ENCODE results near the gene OPCML.

The OPCML gene

DNA sequence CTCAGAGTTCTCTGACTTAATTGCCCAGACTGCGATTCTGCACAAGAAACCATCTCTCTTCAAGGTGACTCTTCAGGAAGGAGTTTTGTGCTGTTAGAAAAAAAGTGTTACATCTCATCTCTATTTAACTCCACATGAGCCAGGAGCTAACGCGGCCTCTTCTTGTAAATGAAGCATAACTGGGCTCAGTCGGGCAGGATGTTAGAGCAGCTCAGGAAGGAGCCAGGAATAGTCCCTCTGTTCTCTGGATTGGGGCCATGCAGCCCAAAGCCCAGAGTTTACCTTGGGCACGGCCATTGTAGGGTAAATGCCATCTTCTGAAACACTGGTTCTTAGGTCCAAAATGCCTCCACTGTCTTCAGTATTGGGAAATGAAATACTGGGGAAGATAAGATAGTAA is 760.6 kb downstream of the OPCML start:
- no peak for DNase-seq

DNA sequence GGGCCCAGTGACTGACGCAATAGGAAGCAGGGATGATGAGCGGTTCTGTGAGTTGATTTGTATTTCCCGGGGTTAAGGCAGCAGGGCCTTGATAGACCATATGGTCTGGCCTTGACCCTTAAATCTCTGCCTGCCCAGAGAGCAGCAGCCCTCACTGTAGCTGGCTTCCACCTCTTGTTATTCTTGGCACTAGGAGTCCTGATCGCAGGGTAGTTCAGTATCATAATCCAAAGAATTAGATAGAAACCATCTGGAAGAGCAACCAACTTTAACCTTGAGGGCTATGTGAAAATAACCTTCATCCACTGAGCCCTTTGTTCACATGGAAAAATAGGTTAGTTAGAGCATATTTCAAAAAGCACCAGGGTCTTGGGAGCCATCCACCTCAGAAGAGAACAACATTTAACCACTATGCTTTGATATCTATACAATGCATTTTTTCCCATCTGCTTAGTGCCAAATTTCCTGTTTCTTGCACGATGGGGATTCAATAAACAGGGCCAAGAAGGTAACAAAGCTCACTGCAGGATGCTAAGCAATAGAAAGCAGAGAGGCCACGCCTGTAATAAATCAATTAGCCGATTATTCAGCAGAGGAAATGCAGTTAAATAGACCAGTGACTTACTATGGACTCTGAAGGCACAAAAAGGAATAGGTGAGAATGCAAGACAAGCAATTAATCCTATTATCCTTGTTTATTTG is 761.3 kb downstream of the OPCML start:
- no peak for DNase-seq

DNA sequence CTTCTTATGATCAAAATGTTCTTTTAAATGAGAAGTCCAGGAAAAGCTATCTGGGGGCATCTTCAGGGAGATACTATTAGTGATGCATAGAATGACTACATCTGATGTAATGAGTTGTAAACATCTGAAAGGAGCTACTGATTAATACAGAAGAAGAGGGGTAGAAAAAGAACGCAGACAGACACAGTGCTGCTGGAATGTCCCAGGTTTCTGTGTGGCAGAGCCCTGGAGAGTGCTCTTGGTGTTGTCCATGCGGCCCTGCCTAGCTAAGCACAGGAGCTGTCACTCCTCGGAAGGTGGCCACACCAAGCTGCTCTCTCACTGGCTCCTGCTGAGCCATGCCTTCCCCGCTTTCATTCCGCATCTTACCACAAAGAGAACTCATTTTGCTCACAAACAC is 768.8 kb downstream of the OPCML start:
- no peak for DNase-seq

DNA sequence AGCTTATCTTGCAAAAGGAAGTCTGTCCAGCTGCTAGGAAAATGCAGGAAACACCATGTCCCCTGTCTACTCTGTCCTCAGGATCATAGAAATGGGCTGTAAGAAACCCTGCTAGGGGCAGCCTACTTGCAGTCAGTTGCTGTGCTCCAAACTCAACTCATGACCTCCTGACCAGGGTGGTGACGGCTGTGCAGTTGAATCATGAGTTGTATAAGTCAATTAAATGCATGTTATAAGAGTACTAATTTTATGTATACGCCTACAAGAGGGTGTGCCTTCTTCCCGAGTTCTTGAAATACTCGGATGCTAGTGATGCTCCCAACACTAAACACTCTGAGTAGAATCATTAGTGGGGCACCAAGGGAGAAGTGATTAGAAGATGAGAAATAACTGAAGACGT is 776.4 kb downstream of the OPCML start:
- DNase-seq: no peak

DNA sequence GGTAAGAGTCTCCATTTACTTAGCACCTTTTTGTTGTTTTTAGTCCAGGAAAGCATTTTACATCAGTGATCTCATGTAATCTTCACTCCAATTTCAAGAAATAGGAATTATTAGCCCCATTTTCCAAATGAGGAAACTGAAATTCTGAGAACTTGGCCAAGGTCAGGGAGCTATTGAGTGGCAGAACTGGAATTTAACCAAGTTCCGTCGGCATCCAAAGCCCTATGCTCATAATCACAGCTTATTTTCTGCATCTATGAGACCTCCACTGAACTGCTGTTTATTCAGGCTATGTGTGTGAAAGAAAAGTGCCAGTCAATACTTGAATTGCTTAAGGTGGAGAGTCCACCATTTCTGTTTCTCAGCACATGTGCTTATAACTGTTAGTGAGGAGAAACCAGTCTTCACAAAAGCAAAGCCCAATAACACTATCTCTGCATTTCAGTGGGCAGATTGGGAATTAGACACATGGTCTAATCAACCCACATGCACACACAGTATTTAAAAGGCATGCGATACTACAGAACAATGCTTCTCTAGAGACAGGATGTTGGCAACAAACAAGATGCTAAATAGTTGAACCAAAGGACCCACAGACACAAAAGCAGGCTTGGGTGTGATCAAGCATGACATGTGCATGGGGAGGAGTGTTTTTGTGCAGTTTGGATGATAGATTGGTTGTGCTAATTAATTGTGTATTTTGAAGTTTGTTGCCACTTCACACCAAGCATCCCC is 780.6 kb downstream of the OPCML start:
- no peak for DNase-seq

DNA sequence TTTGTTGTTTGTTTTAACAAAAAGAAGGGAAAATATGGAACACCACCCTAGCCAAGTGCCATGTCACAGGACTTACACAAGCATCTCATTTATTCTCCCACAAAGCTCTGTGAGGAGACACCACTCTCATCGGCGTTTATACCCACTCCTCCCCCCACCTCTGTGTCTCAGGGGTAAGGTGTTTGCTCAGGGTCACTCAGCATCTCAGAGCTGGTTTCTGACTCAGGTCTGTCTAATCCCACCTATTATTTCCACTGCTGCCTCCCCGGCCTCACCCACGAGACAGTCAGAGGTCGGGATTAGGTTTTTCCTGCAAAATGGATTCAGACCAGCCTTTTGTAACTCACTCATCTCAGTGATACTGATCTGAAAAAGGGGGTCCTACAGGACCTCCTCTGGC is 786.0 kb downstream of the OPCML start:
- DNase-seq: no peak

DNA sequence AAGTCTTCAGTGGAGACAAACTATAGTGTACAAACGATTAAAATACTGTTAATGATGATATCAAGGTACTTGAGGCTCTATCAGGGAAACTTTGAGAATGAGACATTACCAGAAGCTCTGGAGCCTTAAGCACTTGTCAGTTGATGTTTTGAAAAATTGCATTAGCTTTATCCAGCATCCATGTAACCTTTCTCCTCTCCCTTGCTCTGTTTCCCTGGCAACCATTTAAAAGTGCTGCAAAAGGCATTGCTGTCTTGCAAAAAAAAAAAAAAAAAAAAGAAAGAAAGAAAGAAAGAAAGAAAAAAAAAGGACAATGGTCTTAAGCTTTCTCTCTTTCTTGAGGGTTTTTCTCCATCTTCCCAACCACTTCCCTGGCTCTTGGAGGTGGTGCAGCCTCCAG is 787.0 kb downstream of the OPCML start:
- DNase-seq: no peak

DNA sequence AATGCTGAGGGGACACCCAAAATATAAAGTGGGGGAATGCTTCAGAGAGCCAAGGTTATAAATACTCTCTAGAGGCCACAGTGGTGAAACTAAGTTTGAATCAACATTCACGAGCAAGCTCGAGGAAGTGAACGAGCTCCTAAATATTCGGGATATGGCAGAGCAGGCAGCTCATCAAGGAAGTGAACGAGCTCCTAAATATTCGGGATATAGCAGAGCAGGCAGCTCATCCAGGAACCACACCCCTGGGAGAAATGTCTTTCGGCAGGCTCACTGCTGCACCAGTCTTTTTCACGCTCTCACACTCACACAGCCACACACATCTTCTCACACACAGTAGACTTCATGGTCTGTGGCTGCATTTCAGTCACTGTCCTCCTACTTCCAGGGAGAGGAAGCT is 787.5 kb downstream of the OPCML start:
- DNase-seq: no peak

DNA sequence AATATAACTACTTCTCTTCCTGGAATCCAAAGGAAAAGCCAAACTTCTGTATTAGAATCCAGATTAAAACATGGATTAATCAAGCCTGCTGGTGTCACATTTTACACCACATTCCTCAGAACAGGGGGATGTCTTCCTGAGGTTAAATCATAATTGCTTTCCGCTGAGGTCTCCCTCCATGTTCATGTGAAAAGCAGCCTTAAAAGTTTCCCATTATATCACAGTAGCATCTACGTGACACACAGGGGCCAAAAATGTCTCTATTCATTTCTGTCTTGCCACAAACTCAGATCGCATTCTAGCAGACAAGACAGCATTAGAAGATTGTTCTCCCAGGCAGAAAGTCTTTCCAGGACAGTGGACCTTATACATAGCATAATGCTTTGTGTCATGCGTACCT is 788.7 kb downstream of the OPCML start:
- no peak for DNase-seq

DNA sequence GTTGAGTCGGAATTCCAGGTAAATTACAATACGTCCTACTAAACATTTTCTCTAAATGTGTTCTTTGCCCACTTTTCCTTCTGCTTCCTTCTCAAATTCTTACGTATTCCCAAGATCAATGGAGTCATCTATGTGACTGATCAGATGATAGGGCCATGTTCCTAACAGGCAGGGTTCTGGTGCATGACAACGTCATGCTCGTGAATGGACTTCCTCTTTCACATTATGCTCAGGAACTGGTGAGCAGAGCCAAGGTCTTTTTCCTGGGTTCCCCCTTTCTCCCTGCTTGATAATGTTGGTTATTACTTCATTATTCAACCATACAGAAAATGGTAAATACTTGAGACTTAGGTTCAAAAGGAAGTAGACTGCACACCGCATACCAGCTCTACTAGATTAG is 789.4 kb downstream of the OPCML start:
- no peak for DNase-seq

DNA sequence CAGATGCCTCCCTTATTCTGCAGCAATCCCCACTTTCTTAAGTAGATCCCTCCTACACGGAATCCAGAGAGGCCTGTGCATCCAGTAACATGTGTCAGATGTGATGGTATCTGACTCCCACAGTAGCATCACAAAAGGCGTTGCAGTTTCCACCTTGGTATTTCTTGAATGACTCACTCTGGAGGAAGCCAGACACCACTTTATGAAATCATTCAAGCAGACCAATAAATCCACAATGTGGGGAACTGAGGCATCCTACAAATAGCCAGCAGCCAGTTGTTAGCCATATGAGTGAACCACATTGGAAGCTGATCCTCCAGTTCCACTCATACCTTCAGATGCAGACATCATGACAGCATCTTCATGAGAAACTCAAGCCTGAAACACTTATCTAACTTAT is 798.1 kb downstream of the OPCML start:
- no peak for DNase-seq

DNA sequence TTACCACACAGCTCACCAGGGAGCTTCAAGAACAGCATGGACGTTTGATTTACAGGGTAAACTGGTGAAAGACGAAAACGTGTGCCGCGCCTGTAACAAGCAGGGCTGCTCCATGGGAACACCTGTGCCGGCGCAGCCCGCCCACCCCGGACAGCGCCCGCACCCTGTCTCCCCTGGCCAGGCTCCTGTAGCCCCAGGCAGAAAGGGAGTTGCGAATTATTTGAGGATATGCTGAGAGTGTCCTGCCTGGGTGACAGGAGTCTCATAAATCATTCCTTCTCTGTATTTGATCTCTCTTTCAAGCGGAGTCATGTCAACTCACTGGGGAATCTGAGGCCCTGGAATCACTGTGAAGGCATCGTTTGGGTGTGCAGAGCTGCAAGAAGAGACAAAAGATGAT is 804.3 kb downstream of the OPCML start:
- no peak for DNase-seq

DNA sequence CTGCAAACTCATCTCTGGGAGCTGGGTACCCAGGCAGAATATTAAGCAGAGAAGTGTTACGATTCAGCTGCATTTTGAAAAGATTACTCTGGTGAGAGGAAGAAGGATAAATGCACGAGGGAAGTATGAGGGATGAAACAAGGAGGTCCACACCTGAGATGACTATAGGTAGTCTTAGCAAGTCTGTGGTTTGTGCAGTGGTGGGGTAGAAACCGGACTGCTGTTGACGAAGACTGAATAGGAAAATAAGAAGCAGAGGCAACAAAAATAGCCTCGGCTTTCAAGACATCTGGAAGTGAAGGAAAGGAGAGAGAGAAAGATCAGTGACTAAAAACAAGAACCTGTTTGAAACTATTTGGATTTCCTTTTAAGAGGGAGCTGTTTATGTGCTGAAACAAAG is 810.8 kb downstream of the OPCML start:
- no peak for DNase-seq

DNA sequence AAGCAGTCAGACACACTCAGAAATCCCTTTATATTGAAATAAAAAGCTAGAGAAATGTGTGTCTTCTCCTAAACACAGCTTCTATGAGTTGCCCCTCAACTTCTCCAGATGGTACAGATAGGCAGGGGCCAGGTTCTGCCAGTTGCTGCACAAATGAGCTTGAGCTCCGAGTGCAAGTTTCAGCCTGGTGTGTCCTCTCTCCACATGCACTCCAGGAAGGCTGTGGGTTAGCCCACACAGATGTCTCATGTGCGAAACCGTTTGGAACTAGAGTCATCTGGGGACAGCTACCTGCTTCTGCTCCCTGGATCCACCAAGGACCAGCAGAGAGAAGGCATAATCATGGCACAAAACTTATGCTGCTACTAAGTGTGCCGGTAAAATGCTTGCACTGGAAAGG is 812.6 kb downstream of the OPCML start:
- DNase-seq: no peak

DNA sequence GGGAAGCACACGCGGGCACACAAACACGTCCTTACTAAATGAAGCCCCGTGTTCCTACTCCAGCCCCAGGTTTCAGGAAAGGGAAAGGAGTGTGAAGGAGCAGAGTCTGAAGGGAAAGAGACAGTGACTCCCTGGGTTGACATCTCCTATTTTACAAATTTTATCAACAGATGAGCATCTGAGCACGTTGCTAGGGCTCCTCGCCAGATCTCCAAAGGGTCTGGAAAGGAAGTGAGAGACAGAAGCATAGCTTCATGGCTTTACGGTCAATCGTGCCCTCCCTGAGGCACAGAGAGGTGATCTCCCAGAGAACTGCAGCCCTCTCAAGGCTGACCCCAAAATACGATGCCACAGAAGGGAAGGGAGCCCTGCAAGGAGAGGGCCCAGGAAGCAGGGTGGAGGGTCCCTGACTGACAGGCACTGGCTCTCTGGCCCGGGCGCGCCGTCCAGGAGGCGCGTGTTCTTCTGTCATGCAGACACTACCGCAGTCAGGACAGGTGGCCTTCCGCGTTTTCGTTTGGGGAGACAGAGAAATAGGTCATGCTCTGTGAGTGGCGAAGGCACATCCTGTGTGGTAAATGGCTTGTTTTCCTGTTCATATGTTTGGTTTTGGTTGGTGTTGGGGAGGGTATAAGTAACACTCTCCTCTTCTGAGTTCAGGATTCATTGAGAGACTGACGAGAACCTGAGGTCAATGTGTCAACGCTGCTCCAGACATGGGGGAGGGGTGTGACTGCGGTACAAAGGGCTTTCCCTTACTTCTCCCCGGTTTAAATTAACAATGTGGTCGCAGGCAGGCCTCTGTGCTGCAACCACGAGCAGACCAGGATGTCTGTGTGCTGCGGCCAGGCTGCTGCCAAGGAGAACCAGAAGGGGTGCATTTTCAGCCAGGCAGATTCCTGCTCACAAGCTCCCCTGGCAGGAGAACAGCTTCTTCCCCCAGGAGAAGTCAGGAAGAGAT is 813.3 kb downstream of the OPCML start:
- DNase-seq: no peak

DNA sequence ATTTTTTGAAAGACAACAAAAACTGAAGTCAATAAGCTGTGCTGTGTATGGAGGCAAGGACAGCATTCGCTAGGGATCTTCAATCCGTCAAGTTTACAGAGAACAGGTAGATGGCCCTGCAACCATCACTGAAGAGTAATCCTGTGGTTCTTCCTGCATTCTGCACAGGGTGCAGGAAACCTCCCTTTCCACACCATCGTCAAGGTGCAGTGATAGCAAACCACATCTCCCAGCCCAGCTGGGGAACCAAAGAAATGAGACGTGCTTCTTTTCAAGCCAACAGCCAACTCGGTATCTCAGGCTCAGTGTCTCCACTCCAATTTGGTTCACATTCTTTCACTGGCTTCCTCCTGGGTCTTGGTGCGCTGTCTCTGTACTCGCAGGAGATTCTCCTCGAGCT is 814.5 kb downstream of the OPCML start:
- no peak for DNase-seq

DNA sequence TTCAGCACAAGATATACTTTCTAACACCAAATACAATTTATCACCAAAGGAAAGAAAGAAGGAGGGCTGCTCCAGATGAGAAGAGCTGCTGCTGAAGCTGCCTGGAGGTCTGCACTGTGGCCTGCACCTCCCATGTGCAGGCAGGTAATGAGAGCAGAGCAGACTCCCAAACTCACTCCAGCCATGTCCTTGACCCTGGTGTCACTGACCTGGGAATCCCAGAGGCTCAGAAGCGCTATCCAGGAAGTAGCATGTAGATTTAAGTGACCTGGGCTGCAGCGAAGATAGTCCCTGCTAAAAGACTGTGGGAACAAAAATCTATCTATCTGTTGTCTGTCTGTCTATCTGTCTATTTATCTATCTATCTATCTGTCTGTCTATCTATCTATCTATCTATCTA is 816.3 kb downstream of the OPCML start:
- no peak for DNase-seq

DNA sequence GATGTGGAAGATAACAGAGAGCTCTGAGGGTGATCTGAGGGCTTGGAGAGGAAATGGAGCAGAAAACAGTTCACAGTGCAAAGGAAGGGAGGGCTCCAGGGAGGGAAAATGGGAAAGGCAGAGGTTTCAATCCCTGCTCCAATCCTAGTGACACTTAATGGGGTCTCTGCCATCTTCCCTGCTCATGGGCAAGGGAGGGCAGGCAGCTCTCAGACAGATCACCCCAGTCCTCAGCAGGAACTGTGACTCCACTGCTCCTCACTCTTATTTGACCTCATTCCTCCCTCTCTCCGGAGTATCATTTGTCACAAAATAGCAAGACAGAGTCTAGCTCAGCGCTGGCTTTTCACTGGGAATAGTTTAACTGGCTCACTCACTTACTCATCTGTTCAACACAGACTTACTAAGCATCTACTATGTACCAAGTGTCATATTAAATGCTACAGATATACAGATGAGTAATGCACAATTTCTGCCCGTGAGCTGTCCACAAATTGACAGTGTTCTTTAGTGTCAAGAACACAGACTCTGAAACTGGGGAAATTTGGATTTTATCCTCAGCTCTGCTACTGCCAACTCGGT is 817.4 kb downstream of the OPCML start:
- DNase-seq: no peak

DNA sequence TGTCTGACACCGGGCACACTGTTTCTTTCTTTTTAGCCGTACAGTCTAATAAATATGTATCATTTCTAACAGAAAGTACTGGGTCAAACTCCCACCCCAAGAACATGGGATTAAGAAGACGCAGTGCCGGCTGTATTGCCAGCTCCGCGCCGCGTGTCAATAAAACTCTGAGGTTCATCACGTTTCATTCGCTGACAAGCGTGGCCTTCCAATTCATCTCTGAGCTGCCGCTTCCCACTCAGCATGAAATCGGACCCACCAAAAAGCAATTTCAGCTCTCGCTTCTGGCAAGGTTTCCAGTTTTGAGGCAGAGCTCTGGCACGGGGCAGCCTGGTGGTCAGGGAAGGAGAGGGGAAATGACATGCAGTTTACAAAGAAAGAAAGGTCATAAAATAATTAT is 819.8 kb downstream of the OPCML start:
- DNase-seq: peak; percentile 69

DNA sequence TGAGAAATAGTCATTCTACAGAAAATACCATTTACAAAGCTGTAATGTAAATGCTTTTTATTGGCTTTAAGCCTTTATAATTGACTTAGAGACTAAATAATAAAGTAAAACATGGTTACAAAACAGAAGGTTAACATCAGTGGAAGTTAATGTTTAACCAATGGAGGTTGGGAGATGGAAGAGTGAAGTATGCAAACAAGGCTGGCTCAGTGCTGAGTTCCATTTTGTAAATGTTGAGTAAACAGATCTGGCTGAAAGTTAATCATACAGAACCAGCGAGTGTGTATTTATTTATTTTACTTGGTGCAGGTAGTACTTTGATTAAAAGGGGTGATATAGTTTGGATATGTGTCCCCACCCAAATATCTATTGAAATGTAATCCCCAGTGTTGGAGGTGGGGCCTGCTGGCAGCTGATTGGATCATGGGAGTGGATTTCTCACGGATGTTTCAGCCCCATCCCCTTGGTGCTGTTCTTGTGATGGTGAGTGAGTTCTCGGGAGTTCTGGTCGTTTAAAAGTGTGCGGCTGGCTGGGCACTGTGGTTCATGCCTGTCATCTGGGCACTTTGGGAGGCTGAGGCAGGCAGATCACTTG is 827.4 kb downstream of the OPCML start:
- DNase-seq: no peak

DNA sequence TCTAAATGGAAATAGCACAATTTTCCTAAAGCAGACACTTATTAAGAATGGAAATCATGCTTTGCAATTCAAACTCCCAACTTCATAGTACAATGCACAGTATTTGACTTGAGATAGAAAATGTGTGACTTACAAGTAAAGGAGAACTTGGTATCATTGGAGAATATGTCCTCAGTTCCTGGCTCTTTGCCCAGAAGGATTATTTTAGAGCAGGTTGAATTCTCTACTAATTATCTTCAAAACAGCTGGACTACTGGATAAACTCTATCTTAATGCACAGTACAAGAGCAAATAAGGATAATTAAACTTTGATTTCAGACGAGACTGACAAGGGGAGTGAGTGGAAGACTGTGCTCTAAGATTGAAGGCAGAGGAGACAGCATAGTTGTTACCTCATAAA is 839.4 kb downstream of the OPCML start:
- DNase-seq: no peak

DNA sequence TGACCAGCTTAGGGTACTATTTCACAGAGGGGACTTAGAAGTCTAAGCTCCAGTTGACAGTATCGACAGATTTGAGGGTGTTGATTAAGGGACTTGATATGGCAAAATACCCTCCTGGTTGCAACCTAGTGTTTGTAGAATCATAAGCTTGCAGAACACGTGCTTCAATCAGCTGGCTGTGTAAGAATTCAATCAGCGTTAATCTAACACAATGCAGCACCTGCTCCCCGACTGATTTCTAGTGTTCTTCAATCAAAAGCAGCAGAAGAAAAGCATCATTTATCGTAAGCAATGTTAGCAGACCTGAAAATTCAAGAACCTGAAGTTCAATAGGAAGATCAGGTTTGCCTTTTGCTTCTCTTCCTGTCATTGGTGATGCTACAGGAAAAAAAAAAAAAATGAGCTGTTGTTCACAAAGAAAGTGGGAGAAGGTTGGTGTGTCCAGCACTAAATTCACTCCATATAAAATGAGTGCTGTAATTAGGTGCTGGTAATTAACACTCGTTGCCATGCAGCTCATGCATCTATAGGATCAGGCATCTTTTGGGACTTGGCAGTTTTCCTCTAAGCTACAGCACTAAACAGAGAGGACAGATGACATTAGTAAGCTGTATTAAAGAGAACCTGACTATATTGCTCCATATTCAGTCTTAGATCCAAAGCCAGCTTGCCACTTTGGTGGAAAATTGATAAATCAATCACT is 840.3 kb downstream of the OPCML start:
- no peak for DNase-seq
